GOT3 (cell line): ENCODE measurements around the gene RPP14.
A peak's percentile ranks its signal among the peaks of the same experiment; 100 is the strongest.
"Not testable (repeated sequence)": the region's sequence is repeated elsewhere in the genome, so short reads cannot be mapped to it uniquely, and the experiment has no call there.

Experiments used
- DNase-seq: peaks from one replicate; lab custom pipeline; 2025; ENCODE audit warnings: mixed read lengths; lab: John Stamatoyannopoulos, UW

The RPP14 gene

DNA sequence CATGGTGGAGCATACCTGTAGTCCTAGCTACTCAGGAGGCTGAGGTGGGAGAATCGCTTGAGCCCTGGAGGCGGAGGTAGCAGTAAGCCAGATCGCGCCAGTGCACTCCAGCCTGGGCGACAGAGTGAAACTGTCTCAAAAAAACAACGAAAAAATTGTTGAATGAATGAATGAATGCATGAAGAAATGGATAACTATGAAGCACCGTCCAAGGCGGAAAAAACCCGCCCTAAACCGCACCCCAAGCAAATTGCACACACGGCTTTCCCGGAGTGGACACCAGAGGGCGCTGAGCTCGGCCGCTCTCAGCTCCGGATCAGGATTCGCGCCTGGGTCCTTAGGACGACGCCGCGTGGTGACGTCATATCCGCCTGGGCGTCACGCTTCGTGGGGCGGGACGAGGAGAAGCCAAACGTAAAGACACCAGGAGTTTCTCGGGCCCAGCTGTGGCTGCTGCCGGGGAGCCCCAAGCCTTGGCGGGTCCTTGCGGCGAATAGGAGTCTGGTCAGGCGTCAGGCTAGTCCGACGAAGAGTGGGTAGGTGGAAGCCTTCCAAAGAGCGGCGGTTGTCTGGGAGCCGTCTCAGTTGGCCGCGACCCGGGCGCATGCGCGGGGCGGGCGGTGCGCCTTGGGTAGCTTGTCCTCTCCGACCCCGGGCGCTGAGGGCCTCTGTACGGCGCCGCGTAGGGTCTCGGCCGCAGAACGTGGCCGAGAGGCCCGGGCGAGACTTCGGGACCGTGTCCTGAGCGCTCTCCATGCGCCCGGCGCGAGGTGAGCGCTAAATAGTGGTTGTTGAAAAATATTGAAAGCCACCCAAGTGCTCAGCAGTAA, at the start of gene RPP14, which contains the start of gene HTD2:
RPP14 (plus strand) TSS at position 364 of the 830 bp plus-strand sequence. CDS start 4,085 bp downstream, outside the sequence.
HTD2 (plus strand) TSS at position 639 of the 830 bp plus-strand sequence. CDS start 11,094 bp downstream, outside the sequence.
- DNase-seq = peak; percentile 86

DNA sequence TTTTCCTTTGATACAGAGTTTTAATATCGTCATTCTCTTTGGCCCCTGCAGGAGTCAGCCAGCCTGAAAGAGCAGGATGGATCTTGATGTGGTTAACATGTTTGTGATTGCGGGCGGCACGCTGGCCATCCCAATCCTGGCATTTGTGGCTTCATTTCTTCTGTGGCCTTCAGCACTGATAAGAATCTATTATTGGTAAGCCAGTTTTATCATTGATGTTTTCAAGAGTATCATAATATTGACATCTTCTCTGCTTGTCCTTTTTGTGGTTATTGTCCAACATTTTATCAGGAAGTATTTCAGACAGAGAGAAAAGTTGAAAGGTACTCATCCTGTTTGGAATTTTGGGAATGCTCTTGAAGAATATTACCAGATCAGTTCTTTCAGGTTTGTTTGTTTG, 49.5 kb upstream of the RPP14 start:
- no peak for DNase-seq

DNA sequence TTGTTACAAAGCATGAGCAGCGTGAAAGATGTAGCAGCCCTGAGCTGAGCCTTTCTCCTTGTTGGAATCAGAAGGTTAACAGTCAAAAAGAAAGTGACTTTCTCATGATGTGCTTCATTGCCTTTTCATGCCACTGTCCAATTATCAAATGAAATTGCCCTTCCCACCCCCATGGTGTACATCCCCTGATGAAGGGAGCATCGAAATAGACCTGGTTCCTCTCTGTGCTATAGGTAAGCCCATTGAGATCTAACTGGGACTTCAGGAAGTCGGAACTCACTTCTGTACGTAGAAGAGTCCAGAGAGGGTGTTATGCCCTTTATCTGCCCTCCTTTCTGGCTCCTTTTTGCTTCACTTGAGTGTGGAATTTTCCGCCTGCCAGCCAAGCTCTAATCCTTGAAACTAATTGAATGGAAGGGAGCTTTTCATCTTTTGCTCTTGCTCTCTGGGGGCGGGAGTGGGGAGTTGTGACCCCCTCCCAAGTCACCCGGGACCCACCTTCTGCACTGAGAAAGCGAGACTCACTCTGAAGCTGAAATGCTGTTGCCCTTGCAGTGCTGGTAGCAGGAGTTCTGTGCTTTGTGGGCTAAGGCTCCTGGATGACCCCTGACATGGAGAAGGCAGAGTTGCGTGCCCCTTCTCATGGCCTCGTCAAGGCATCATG, 47.5 kb upstream of the RPP14 start:
- no peak for DNase-seq

DNA sequence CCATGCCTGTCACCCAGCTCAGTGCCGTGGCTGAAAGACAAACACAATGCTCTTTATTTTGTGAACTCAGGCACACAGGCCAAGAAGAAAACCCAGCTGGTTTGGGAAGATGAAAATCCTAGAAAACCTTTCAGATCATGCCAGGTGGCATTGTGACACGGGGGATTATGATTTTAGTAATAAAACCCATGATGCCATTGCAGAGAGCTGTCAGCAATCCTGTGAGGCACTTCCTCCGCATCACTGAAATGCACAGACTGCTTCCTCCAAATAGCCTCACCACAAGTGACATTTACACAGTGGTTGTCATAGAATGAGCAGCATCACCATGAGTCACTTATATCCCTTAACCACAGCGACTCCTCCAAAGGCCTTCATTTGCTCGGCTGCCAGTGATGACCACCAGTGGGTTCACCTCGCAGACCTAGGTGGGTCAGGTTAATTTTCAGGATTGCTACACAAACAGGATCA, 45.7 kb upstream of the RPP14 start:
- no peak for DNase-seq

DNA sequence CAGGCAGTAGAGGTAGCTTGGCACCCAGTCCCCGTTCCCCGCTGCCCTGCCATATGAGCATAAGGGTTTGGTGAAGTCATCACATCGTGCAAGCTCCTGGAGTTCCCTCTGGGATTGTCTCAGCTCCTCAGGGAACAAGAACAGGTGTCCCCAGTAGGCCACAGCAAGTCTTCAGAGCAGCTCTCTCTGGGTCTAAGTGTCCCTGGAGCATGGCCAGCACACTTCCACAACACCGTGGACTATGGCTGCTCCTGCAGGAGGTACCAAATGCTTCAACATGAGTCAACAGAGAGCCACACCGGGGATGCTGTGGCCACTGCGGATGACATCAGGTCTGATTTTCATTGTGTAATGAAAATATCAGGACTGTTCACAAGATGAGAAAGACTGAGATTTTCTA, 45.3 kb upstream of the RPP14 start:
- no peak for DNase-seq

DNA sequence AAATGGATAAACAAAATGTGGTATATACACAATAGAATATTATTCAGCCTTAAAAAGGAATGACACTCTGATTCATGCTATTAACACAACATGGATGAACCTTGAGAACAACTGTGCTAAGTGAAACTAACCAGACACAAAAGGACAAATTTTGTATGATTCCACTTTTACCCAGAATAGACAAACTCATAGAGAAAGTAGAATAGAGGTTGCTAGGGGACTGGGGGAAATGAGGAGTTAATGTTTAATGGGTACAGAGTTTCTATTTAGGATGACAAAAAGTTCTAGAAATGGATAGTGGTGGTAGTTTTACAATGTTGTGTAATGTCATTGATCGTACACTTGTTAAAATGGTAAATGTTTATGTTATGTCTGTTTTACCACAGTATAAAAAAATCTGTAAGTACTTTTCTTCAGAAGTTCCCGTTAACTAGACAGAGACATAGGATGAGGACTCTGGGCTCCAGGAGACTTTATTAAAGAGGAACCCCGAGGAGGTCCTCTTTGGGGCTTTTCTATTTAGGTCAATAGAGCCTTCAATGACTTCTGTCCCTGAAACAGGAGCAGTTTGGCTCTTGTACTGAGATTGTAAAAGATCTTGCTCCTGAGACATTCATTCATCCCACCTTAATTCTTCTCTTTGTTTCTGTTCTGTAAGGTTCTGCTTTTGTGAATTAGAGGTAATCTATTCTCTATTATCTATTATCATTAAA, 43.9 kb upstream of the RPP14 start:
- DNase-seq = no peak

DNA sequence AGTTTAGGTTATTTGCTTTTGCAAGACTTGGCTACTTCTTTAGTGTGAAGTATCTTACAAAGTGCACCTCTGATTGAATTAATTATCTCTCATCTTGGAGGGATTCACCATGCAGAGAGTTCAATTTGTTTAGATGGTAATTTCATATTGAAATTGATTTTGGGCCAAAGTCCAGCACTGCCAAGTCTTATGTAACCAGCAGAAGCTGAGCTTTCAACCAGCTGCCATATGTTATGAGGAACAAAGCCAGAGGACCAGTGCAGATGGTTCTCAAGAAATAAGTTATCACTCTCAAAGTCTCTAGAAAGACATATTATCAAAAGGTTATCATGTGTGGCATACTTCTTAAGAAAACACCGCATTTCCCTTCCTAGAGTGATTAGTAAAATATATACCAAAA, 39.5 kb upstream of the RPP14 start:
- DNase-seq = no peak

DNA sequence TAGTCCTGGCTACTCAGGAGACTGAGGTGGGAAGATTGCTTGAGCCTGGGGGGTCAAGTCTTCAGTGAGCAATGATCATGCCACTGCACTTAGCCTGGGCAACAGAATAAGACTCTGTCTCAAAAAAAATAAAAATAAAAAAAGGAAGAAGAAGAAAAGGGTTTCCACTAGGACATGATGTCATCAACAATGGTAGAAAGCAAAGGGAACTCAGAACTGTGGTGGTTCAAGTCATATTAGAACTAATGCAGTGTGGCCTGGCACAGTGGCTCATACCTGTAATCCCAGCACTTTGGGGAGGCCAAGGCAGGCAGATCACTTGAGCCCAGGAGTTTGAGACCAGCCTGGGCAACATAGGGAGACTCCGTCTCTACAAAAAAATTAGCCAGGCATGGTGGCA, 38.5 kb upstream of the RPP14 start:
- not testable (repeated sequence) for DNase-seq

DNA sequence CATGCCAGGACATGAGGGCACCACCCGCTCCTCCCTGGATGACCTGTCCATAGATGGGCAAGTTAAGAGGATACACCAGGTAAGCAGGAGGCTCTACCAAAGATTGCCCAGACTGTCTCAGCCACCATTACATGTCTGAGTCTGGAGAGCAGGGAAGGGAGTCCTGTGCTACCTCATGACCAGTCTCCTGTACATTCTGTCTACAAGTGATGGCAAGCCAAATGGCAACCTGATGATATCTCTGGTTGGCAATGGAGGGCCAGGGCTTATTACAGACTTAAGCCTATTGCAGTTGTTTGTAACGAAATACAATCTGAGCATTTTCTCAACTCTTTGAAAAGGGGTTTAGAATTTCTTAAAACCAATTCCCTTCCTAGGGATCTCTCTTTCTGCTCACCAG, 36.7 kb upstream of the RPP14 start:
- no peak for DNase-seq

DNA sequence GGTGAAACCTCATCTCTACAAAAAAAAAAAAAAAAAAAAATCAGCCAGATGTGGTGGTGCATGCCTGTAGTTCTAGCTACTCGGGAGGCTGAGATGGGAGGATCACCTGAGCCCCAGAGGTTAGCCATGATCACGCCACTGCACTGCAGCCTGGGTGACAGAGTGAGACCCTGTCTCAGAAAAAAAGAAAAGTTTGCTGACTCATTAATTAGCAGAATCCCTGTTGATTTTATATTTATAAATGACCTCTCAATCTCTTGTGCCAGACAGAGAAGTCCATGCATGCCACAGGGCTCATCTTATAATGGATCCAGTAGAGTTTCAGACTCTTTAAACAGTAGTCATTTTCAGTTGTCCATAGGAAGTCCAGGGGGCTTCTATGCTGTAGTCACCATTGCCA, 35.6 kb upstream of the RPP14 start:
- no peak for DNase-seq

DNA sequence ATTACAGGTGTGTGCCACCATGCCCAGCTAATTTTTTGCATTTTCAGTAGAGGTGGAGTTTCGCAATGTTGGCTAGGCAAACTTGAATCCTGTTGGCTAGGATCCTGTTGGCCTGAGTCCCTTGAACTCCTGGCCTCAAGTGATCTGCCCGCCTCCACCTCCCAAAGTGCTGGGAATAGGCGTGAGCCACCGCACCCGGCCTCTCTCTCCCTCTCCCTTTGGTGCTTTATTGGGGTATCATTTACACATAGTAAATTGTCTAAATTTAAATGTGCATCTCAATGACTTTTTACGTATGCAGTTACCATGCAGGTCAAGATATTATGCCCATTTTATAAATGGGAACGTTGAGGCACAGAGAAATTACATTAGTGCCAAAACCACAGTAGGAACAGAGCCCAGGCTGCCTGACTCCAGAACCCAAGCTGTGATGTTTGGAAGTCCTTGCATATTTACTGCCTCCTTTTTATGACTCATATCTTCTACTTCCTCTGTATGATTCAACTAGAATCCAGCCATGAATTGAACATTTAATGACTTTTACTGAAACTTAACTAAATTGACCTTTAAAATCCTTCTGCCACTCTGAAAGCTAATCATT, 34.0 kb upstream of the RPP14 start:
- no peak for DNase-seq

DNA sequence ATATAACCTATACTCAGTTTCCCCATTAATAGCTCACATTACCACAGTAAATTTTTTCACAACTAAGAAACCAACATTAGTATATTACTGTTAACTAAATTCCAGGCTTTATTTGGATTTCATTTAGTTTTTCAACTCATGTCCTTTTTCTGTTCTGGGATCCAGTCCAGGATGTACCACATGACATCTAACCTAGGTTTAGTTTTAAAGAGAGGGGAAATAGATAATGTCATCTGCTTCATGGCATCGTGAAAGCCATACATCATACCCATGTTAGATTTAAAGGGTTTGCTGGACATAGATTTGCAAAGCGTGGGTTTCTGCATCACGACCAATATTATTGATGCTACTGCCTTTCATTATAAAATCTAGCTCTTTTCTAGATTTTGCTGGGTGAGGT, 33.2 kb upstream of the RPP14 start:
- DNase-seq = no peak

DNA sequence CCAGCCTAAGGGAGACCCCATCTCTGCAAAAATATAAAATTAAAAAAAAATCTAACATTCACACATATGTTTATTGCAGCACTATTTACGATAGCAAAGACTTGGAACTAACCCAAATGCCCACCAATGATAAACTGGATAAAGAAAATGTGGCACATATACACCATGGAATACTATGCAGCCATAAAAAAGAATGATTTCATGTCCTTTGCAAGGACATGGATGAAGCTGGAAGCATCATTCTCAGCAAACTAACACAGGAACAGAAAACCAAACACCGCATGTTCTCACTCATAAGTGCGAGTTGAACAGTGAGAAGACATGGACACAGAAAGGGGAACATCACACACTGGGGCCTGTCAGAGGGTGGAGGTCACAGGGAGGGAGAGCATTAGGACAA, 32.7 kb upstream of the RPP14 start:
- not testable (repeated sequence) for DNase-seq

DNA sequence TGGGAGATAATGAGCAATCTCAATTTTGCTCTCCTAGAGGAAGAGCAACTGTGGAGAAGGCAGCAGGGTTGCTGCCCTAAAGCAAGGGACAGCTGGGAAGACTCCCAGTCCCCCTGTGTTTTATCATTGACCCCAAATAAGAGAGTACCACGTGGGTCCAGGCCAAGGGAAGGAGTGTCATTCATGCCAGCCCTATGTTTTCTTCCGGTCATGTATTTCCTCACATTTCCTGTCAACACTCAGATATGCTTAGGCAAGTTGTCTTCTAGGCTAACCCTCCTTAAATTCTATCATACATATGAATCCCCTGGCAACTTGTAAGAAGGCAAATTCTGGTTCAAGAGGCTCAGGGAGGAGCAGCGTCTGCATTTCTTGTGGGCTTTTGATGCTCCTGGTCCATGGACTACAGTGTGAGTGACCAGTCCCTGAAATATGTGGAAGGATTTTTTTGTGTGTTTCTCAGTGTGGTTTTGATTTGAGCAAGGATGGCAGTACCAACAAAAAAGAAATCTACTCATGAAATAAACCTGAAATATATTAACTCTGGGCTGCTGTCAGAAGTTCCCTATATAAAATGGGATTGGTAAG, 31.9 kb upstream of the RPP14 start:
- no peak for DNase-seq

DNA sequence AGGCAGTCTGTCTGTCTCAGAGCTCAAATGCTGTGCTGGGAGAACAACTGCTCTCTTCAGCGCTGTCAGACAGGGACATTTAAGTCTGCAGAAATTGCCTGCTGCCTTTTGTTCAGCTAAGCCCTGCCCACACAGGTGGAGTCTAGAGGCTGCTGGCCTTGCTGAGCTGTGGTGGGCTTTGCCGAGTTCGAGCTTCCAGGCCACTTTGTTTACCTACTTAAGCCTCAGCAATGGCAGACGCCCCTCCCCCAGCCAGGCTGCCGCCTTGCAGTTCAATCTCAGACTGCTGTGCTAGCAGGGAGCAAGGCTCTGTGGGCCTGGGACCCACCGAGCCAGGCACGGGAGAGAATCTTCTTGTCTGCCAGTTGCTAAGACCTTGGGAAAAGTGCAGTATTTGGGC, 25.0 kb upstream of the RPP14 start:
- DNase-seq = no peak

DNA sequence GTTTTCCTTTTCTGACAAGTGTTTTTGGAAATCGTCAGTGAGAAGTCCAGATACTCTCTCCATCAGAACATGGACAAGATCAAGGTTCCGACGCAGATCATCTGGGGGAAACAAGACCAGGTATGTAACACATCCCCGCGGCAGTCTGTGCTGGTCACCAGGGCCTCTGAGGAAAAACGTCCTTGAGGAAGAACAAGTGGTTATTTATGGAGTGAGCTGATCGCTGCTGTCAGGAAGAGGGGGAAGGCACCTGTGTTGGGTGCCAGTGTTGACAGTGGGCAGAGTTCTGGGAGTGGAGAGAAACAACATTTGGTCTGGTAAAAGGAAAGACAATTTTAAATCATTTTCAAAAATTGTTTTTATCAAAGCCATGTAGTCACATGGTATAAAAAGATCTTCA, 20.7 kb upstream of the RPP14 start:
- no peak for DNase-seq

DNA sequence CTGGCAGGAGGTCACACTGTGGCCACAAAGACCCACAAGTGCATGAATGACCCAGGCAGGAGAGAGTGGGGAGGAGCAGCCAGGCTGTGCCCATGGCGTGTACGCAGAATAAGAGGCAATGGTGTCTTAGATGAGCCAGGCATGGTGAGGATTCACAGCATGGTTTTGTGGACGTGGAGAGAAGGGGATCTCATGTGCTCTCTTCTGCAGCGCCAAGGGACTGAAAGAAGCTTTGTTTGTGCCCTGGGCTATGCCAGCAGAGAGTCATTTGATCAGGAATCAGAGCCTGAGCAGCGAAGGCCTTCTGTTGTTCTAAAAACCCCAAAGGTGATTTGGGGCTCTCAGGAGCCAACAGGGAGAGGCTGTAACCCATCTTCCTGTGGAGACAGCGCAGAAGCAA, 18.7 kb upstream of the RPP14 start:
- no peak for DNase-seq

DNA sequence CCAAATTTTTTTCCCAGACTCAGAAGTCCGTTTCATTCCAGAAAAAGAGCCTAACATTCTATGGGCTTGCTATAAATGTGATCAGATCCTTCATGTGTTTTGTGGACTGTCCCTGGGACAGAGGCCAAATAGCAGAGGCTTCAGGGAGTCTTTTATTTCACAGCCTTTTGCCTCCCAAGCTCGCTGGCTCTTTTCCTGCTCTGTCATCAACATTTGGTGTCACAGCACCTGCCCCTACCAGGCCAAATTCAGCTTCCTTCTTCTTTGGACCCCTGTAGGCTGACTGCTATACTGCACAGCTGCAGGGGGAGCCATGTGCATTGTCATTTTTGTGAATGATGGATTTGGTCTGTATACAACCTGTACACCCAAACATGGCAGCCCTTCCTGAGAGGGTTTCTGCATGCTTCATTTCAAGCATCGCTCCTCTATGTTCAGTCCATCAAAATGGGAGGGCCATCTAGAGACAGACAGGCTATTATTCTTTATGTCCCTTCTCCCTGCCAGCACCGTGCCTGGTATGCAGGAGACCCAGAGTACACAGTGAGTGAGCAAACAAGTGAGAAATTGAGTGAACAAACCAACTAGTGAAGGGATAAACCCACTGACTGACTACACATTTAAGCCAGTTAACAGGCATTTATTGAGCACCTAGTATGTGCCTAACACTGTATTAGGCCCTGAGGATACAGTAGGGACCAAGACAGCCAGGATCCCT, 17.9 kb upstream of the RPP14 start:
- DNase-seq = no peak

DNA sequence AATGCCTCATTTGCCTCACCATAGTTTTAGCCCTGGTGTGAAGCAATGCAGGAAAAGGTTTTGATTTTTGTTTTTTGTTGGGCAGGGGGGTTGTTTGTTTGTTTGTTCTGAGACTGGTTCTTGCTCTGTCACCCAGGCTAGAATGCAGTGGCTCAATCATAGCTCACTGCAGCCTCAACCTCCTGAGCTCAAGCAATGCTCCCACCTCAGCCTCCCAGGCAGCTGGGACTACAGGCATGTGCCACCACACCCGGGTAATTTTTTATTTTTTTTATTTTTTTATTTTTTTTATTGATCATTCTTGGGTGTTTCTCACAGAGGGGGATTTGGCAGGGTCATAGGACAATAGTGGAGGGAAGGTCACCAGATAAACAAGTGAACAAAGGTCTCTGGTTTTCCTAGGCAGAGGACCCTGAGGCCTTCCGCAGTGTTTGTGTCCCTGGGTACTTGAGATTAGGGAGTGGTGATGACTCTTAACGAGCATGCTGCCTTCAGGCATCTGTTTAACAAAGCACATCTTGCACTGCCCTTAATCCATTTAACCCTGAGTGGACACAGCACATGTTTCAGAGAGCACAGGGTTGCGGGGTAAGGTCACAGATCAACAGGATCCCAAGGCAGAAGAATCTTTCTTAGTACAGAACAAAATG, 17.0 kb upstream of the RPP14 start:
- not testable (repeated sequence) for DNase-seq

DNA sequence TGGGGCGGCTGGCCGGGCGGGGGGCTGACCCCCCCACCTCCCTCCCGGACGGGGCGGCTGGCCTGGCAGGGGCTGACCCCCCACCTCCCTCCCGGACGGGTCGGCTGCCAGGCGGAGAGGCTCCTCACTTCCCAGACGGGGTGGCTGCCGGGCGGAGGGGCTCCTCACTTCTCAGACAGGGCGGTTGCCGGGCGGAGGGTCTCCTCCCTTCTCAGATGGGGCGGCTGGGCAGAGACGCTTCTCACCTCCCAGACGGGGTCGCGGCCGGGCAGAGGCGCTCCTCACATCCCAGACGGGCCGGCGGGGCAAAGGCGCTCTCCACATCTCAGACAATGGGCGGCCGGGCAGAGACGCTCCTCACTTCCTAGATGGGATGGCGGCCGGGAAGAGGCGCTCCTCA, 15.6 kb upstream of the RPP14 start:
- DNase-seq = not testable (repeated sequence)
